PC-9 (cell line): ENCODE measurements around the gene KCNA10.
A peak's percentile ranks its signal among the peaks of the same experiment; 100 is the strongest.

Experiments
- EZH2 ChIP-seq: fragments of 200-600 bp; sonication (generic); IDR thresholded peaks from 2 replicates; pipeline ENCODE4 v1.8.0; 2017; ENCODE audit warnings: antibody characterized with exemption, low read depth
- TF ChIP-seq, protein P1 (sequence below): fragments of 200-600 bp; sonication (generic); conservative IDR thresholded peaks from 2 replicates; pipeline ENCODE4 v1.6.1; 2017; ENCODE audit warnings: mixed run types, antibody characterized with exemption, mild to moderate bottlenecking, moderate library complexity

DNA sequence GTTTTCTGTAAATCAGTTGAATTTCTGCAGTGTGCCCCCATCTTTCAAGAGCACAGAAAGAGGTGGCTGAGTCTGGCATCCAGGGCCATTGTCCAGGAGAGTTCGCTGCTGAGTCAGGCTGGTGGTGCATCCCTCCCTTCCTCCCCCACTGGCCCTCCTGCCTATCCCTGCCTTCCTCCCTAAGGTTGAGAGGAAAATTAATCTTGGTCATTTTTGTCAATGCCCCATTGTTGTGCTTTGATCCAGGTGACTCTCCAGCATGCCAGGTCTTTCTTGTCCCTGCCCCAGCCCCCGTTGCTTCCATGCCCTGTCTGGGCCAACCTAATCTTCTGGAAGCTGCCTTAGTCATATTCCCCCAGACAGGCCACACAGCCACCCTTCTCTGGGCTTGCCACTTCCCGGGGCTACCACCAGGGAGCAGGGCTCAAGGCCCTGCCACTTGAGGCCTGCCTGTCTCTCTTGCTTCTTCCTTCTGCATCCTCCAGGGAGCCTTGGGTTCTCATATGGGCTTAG lies 41.5 kb downstream of the KCNA10 start:
- TF ChIP-seq, protein P1, sequence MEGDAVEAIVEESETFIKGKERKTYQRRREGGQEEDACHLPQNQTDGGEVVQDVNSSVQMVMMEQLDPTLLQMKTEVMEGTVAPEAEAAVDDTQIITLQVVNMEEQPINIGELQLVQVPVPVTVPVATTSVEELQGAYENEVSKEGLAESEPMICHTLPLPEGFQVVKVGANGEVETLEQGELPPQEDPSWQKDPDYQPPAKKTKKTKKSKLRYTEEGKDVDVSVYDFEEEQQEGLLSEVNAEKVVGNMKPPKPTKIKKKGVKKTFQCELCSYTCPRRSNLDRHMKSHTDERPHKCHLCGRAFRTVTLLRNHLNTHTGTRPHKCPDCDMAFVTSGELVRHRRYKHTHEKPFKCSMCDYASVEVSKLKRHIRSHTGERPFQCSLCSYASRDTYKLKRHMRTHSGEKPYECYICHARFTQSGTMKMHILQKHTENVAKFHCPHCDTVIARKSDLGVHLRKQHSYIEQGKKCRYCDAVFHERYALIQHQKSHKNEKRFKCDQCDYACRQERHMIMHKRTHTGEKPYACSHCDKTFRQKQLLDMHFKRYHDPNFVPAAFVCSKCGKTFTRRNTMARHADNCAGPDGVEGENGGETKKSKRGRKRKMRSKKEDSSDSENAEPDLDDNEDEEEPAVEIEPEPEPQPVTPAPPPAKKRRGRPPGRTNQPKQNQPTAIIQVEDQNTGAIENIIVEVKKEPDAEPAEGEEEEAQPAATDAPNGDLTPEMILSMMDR, result peak; percentile 58; the same call in 1 of the 2 replicates
- no peak for TF ChIP-seq EZH2
